Loucy (cell line): ENCODE measurements around the gene PHLDB2.

ENCODE experiments used
- EZH2phosphoT487 ChIP-seq: fragments of 200-600 bp; IDR thresholded peaks from 2 replicates; pipeline ENCODE4 v1.6.1; 2018; ENCODE audit warnings: antibody characterized with exemption, mild to moderate bottlenecking, moderate library complexity, borderline replicate concordance
- TF ChIP-seq, protein P1 (sequence below): fragments of 200-600 bp; sonication (generic); conservative IDR thresholded peaks from 2 replicates; pipeline ENCODE4 v1.5.1; 2014; ENCODE audit warnings: mild to moderate bottlenecking, antibody characterized with exemption, low read length

DNA sequence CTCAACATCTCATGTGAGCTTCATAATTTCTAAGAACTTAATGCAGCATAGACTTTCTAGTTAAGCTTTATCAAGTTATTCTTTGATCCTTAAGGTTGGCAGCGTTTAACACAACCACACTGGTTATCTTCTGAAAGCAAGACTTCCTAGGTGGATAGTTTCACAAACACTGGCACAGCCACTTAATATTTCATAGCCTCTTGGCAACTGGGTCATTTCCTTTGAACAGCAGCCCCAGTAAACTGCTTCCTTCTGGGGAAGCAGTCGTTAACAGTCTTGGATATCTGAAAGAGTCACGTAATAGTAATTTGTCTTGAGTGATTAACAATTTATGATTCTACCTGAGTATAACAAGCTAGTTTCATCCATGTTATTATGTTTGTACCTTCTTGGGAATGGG, 73.9 kb downstream of the PHLDB2 start:
- TF ChIP-seq, protein P1, sequence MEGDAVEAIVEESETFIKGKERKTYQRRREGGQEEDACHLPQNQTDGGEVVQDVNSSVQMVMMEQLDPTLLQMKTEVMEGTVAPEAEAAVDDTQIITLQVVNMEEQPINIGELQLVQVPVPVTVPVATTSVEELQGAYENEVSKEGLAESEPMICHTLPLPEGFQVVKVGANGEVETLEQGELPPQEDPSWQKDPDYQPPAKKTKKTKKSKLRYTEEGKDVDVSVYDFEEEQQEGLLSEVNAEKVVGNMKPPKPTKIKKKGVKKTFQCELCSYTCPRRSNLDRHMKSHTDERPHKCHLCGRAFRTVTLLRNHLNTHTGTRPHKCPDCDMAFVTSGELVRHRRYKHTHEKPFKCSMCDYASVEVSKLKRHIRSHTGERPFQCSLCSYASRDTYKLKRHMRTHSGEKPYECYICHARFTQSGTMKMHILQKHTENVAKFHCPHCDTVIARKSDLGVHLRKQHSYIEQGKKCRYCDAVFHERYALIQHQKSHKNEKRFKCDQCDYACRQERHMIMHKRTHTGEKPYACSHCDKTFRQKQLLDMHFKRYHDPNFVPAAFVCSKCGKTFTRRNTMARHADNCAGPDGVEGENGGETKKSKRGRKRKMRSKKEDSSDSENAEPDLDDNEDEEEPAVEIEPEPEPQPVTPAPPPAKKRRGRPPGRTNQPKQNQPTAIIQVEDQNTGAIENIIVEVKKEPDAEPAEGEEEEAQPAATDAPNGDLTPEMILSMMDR = no peak
- no peak for TF ChIP-seq EZH2phosphoT487
